ENCODE measurements around the gene NAE1. TPM values are rescaled to one million over a fixed set of nuclear protein-coding genes. Genes with fewer than 3 reads are reported as not detected.

The NAE1 gene
- 29.0 and 36.8 TPM in 2 replicates for total RNA-seq

GRCh38 chr16:66830422-66831404, at the start of gene NAE1:
TSS of gene NAE1 (minus strand) at chr16:66830976. CDS start at chr16:66830899, 77 bp downstream.

DNA sequence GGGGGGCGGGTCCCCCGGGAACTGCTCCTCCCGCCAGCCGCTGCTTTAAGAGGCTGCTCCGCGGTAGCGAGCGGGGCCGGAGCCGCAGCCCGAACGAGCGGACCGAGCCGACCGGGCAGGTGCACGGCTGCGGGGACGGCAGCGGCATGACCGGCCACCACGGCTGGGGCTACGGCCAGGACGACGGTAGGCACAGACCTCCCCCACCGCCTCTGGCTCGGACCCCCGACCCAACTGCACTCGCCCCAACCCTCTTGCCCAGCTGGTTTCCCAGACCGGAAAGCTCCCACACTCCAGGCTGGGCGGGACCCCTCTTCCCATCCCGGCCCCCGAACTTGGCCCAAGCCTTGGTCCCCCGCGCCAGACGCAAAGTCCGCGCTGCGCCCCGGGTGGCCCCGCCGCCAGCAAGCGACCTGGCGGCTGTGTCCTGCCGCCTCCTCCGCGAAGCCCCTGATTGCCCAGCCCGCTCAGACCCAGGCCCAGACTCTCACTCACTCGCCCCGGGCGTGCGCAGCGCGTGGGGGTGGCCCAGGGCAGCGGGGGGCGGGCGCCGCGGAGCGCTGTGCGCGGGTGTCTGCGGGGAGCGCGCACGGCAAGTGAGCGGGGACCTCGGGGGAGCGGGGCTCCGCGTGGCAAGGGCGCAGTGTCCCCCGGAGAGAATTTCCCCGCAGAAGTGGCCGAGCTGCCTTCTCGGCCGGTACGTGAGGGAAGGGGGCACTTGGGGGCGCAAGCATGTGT, 13.7 kb upstream of the NAE1 start, which contains the start of gene CA7:
CA7 (plus strand) TSS at position 73 of the 738 bp plus-strand sequence; CDS start at position 147, 74 bp downstream.

DNA sequence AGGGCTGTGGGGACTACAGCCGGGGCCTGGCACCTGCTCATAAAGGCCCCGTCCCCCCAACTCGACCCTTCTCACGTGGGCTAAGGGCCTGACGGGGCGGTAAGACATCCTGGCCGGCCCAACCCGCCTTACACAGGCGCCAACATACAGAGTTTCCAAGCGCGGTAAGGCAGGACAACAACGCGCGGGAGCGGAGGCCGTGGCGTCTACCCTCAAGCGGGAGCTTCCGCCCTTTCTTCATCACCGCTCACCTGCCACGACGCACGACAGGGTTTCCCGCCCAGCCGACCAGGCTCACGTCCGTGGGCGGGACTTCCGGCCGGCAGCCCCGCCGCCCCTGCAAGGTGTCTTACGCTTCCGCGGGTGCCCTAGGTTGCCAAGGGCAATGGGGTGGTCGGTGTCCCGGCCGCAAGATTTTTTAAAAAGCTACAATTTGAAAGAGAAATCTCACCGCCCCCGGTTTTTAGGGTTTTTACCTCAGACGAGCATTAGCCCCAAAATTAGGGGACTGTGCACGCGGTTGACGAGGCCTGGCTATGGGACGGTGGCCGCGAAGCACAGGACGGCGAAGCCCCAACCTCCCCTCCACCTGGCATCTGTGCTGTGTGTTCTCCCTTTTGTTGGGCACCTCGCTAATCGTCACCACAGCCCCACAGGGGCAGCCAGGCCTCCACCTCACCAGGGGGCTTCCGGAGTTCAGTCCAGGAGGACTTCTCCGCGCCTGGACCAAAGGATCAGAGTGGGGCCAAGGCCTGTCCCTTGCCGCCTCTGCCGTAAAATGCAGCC, 29.3 kb downstream of the NAE1 start, which contains the start of gene TERB1:
TERB1 (minus strand) TSS at position 265 of the 786 bp plus-strand sequence. CDS start 4,786 bp downstream, outside the sequence.

Other genes with a start within 250 kb of the NAE1 start
- 25.0 and 34.9 TPM in 2 replicates for gene CMTM3, start 226.3 kb downstream of the NAE1 start, total RNA-seq
- gene CMTM4, start 134.2 kb downstream of the NAE1 start, total RNA-seq: 10.8 and 11.0 TPM in 2 replicates
- gene DYNC1LI2, start 79.4 kb downstream of the NAE1 start, total RNA-seq: 42.3 and 74.3 TPM in 2 replicates
- not detected in 2 replicates for gene TERB1, start 29.4 kb downstream of the NAE1 start, total RNA-seq
- gene CA7, start 13.4 kb upstream of the NAE1 start, total RNA-seq: not detected in 2 replicates
- 8.6 and 10.0 TPM in 2 replicates for gene PDP2, start 49.5 kb upstream of the NAE1 start, total RNA-seq
- not detected in 2 replicates for gene CDH16, start 87.9 kb upstream of the NAE1 start, total RNA-seq
- gene RRAD, start 94.6 kb upstream of the NAE1 start, total RNA-seq: 1.00 TPM in 1 of 2 replicates, not detected in the other
- 35.9 and 48.6 TPM in 2 replicates for gene CIAO2B, start 103.4 kb upstream of the NAE1 start, total RNA-seq
- gene CES2, start 104.5 kb upstream of the NAE1 start, total RNA-seq: 17.9 and 22.6 TPM in 2 replicates
- not detected in 2 replicates for gene CES3, start 130.3 kb upstream of the NAE1 start, total RNA-seq
- gene CES4A, start 157.6 kb upstream of the NAE1 start, total RNA-seq: 2.2 and 4.4 TPM in 2 replicates
- 28.8 and 34.8 TPM in 2 replicates for gene CBFB, start 198.2 kb upstream of the NAE1 start, total RNA-seq